Keratinocyte (primary cell): ENCODE measurements around the gene SLC34A1. TPM values are rescaled to one million over a fixed set of nuclear protein-coding genes. Genes with fewer than 3 reads are reported as not detected.
"Not testable (repeated sequence)": the region's sequence is repeated elsewhere in the genome, so short reads cannot be mapped to it uniquely, and the experiment has no call there.

Source experiments
- DNase-seq: peaks from one replicate; pipeline ENCODE4 v3.0.0-alpha.2; 2011; ENCODE audit warnings: low read depth, missing footprints, low spot score
- FAIRE-seq: peaks from 2 replicates; lab custom pipeline; 2011; peaks lifted over from hg19 to GRCh38; lab: Jason Lieb, UNC
- H2AFZ ChIP-seq: 2 replicates; pipeline ENCODE4 v1.6.0; 2012; ENCODE audit warnings: low read length, control low read depth, inconsistent platforms; ENCODE audit not compliant: control insufficient read depth
- H3K27ac ChIP-seq: 2 replicates; pipeline ENCODE4 v1.5.1; 2011; ENCODE audit warnings: low read length; ENCODE audit not compliant: control insufficient read depth, insufficient read depth
- H3K27me3 ChIP-seq: 3 replicates; pipeline ENCODE4 v1.6.0; 2011; ENCODE audit warnings: low read length; ENCODE audit not compliant: control insufficient read depth, insufficient read depth; ENCODE audit errors: extremely low read depth
- H3K36me3 ChIP-seq, 2 experiments: 2 replicates in 1 of 2; 3 replicates in 1 of 2; pipeline ENCODE4 v1.5.1; 2011; ENCODE audit warnings: low read length in 2 of 2, mild to moderate bottlenecking in 1 of 2; ENCODE audit not compliant: control insufficient read depth in 2 of 2, insufficient read depth in 2 of 2; ENCODE audit errors: extremely low read depth in 1 of 2
- H3K4me1 ChIP-seq: 3 replicates; pipeline ENCODE4 v1.5.1; 2011; ENCODE audit warnings: low read length; ENCODE audit not compliant: control insufficient read depth, insufficient read depth; ENCODE audit errors: extremely low read depth
- H3K4me2 ChIP-seq: 3 replicates; pipeline ENCODE4 v1.6.0; 2011; ENCODE audit warnings: low read depth, low read length; ENCODE audit not compliant: control insufficient read depth, insufficient read depth; ENCODE audit errors: extremely low read depth
- H3K4me3 ChIP-seq, 3 experiments: fragments of 200-600 bp in 1 of 3; sonication (generic) in 1 of 3; 2 replicates in 2 of 3; 3 replicates in 1 of 3; pipeline ENCODE4 v1.5.1; 2011 to 2016; ENCODE audit warnings: low read length in 3 of 3, mild to moderate bottlenecking in 3 of 3, control low read depth in 2 of 3, inconsistent platforms in 1 of 3, low read depth in 1 of 3, mixed read lengths in 1 of 3, mixed run types in 1 of 3, moderate library complexity in 1 of 3; ENCODE audit not compliant: control insufficient read depth in 2 of 3, insufficient read depth in 2 of 3; ENCODE audit errors: extremely low read depth in 1 of 3
- H3K79me2 ChIP-seq: 2 replicates; pipeline ENCODE4 v1.6.0; 2012; ENCODE audit warnings: low read length; ENCODE audit not compliant: control insufficient read depth, insufficient read depth
- H3K9ac ChIP-seq: 3 replicates; pipeline ENCODE4 v1.6.0; 2011; ENCODE audit warnings: low read length; ENCODE audit not compliant: control insufficient read depth, insufficient read depth; ENCODE audit errors: extremely low read depth
- H3K9me1 ChIP-seq: 3 replicates; pipeline ENCODE4 v1.6.0; 2011; ENCODE audit warnings: low read length; ENCODE audit not compliant: control insufficient read depth, insufficient read depth; ENCODE audit errors: extremely low read depth
- H3K9me3 ChIP-seq: 2 replicates; pipeline ENCODE4 v1.5.1; 2012; ENCODE audit warnings: low read depth, low read length; ENCODE audit not compliant: control insufficient read depth
- H4K20me1 ChIP-seq: 3 replicates; pipeline ENCODE4 v1.6.0; 2011; ENCODE audit warnings: low read length; ENCODE audit not compliant: control insufficient read depth, insufficient read depth; ENCODE audit errors: extremely low read depth
- CTCF ChIP-seq, 3 experiments: IDR thresholded peaks in 1 of 3; conservative IDR thresholded peaks in 1 of 3; optimal IDR thresholded peaks in 1 of 3; 2 replicates in 2 of 3; 3 replicates in 1 of 3; pipeline versions ENCODE3 to v1.5.1; 2011; ENCODE audit warnings: low read length in 3 of 3, mild to moderate bottlenecking in 3 of 3, moderate library complexity in 2 of 3, control low read depth in 1 of 3, inconsistent platforms in 1 of 3; ENCODE audit not compliant: insufficient read depth in 2 of 3; ENCODE audit errors: extremely low read depth in 1 of 3
- EZH2 ChIP-seq: IDR thresholded peaks from one replicate; pipeline ENCODE4 v1.6.1; 2012; ENCODE audit warnings: inconsistent platforms, mild to moderate bottlenecking, low read length, moderate library complexity
- dilution Hi-C: fragments of 300-500 bp; cut with MboI; formaldehyde crosslinking; loops from one replicate; pipeline ENCODE4 v1.7.0; 2020; ENCODE audit warnings: low sequenced_read_pairs; ENCODE audit not compliant: extremely low pct_ligation_motif_present
- polyA plus RNA-seq, 5 experiments: library from polyadenylated mRNA; depleted of rRNA in 3 of 5; stranded (reverse) in 3 of 5; stranded (forward) in 1 of 5; unstranded in 1 of 5; fragments of >200 nt; gene quantifications; 1 replicate in 1 of 5; 2 replicates in 3 of 5; 3 replicates in 1 of 5; pipeline versions ENCODE4 v1.2.1 to v1.2.3, GENCODE V29; 2011 to 2012; ENCODE audit warnings: missing spikeins in 2 of 5, low read depth in 1 of 5, low replicate concordance in 1 of 5

SLC34A1 gene
- polyA plus RNA-seq, 1 donor (not counting 4 experiments of a cell fraction or from before 2014, with no cell fraction given) = 0.07 TPM

- DNase-seq = no peak
- H4K20me1 ChIP-seq = no peaks in the 10 kb centered on the region
- dilution Hi-C loops = no loop called here
- no peaks in the 10 kb centered on the region for H3K79me2 ChIP-seq
- no peaks in the 10 kb centered on the region for H3K9me1 ChIP-seq
- no peak overlapping the region for H3K27ac ChIP-seq
- no peaks in the 10 kb centered on the region for H3K27me3 ChIP-seq
- H3K9me3 ChIP-seq = no peaks in the 10 kb centered on the region
- no peak overlapping the region for H2AFZ ChIP-seq
- H3K9ac ChIP-seq = no peak overlapping the region
- no peaks in the 10 kb centered on the region for H3K36me3 ChIP-seq
- H3K4me2 ChIP-seq = no peak overlapping the region
- no peak for TF ChIP-seq CTCF (optimal IDR thresholded peaks at IDR 0.05 in 1 of 3, IDR thresholded peaks at IDR 0.05 in 1 of 3, conservative IDR thresholded peaks at IDR 0.05 in 1 of 3; ENCODE audit: extremely low read depth in 1 of 3, insufficient read depth in 2 of 3, low read length in 3 of 3)
- TF ChIP-seq EZH2 = no peak
- FAIRE-seq = no peak
- no peak overlapping the region for H3K4me3 ChIP-seq
- peaks cover 39% of the 10 kb centered on the region for H3K4me1 ChIP-seq
These were observed 24.8 kb upstream of the SLC34A1 start for GRCh38 chr5:177359451-177359851.

GRCh38 chr5:177359860-177360259 is 24.4 kb upstream of the SLC34A1 start:
- H2AFZ ChIP-seq = no peak overlapping the region
- no peak for TF ChIP-seq CTCF (optimal IDR thresholded peaks at IDR 0.05 in 1 of 3, IDR thresholded peaks at IDR 0.05 in 1 of 3, conservative IDR thresholded peaks at IDR 0.05 in 1 of 3; ENCODE audit: extremely low read depth in 1 of 3, insufficient read depth in 2 of 3, low read length in 3 of 3)
- no peak for TF ChIP-seq EZH2
- H3K4me1 ChIP-seq = peaks cover 39% of the 10 kb centered on the region
- no peaks in the 10 kb centered on the region for H3K9me3 ChIP-seq
- dilution Hi-C loops = no loop called here
- H3K79me2 ChIP-seq = no peaks in the 10 kb centered on the region
- no peaks in the 10 kb centered on the region for H3K27me3 ChIP-seq
- no peaks in the 10 kb centered on the region for H3K36me3 ChIP-seq
- DNase-seq (no peak), FAIRE-seq (no peak)
- no peaks in the 10 kb centered on the region for H4K20me1 ChIP-seq
- no peak overlapping the region for H3K9ac ChIP-seq
- H3K4me2 ChIP-seq = no peak overlapping the region
- no peak overlapping the region for H3K4me3 ChIP-seq
- H3K9me1 ChIP-seq = no peaks in the 10 kb centered on the region
- no peak overlapping the region for H3K27ac ChIP-seq

GRCh38 chr5:177360740-177361139 is 23.5 kb upstream of the SLC34A1 start:
- dilution Hi-C loops = not testable (repeated sequence)

More at GRCh38 chr5:177360740-177361139, 23.5 kb upstream of the SLC34A1 start:
- H3K27me3 ChIP-seq, H3K79me2 ChIP-seq, H3K4me2 ChIP-seq, H4K20me1 ChIP-seq, H2AFZ ChIP-seq, H3K27ac ChIP-seq, H3K36me3 ChIP-seq, DNase-seq, H3K4me3 ChIP-seq, H3K9me3 ChIP-seq, FAIRE-seq, H3K9me1 ChIP-seq, H3K9ac ChIP-seq: not testable (repeated sequence)
- H3K4me1 ChIP-seq = peaks cover 39% of the 10 kb centered on the region
